Heart left ventricle (tissue), 16 donors: Measurements from ENCODE around the gene GPR15. TPM values are rescaled to one million over a fixed set of nuclear protein-coding genes. Genes with fewer than 3 reads are reported as not detected.

Experiments
- ATAC-seq, 4 donors: fragments of 200-7000 bp; cut with Tn5 transposase; one replicate each; pipeline ENCODE4 v1.9.1; 2020 to 2022; ENCODE audit warnings: moderate library complexity in 4 of 4, mild to moderate bottlenecking in 3 of 4, moderate number of reproducible peaks in 1 of 4
- DNase-seq, 5 donors: peaks; one replicate each; pipeline ENCODE4 v3.0.0-alpha.2; 2020
- H3K27ac ChIP-seq, 12 donors: fragments of 200-600 bp; sonication (generic) in 4 of 12; one replicate each; pipeline versions ENCODE4 v1.5.0 to v1.8.0; 2016 to 2022; ENCODE audit warnings: mild to moderate bottlenecking in 2 of 12
- H3K27me3 ChIP-seq, 9 donors: fragments of 200-600 bp; sonication (generic) in 2 of 9; one replicate each; pipeline versions ENCODE4 v1.5.1 to v1.8.0; 2016 to 2022; ENCODE audit warnings: mild to moderate bottlenecking in 3 of 9
- H3K36me3 ChIP-seq, 9 donors: fragments of 200-600 bp; sonication (generic) in 2 of 9; one replicate each; pipeline versions ENCODE4 v1.5.0 to v1.8.0; 2018 to 2022; ENCODE audit warnings: mild to moderate bottlenecking in 2 of 9
- H3K4me1 ChIP-seq, 12 donors: fragments of 200-600 bp; sonication (generic) in 4 of 12; one replicate each; pipeline versions ENCODE4 v1.5.0 to v1.8.0; 2016 to 2022; ENCODE audit warnings: mild to moderate bottlenecking in 3 of 12
- H3K4me3 ChIP-seq, 12 donors: fragments of 200-600 bp; sonication (generic) in 4 of 12; one replicate each; pipeline versions ENCODE4 v1.5.0 to v1.8.0; 2017 to 2022; ENCODE audit warnings: mild to moderate bottlenecking in 9 of 12, moderate library complexity in 4 of 12
- H3K9me3 ChIP-seq, 12 donors: fragments of 200-600 bp; sonication (generic) in 4 of 12; one replicate each; pipeline versions ENCODE4 v1.5.0 to v1.8.0; 2016 to 2022; ENCODE audit warnings: mild to moderate bottlenecking in 1 of 12
- CTCF ChIP-seq, 12 donors: fragments of 200-600 bp; sonication (generic) in 4 of 12; IDR thresholded peaks; one replicate each; pipeline versions ENCODE4 v1.5.0 to v1.8.0; 2018 to 2022; ENCODE audit warnings: antibody characterized with exemption in 12 of 12, mild to moderate bottlenecking in 5 of 12
- POLR2A ChIP-seq, 2 donors: fragments of 450-650 bp; IDR thresholded peaks; one replicate each; pipeline ENCODE4 v1.6.1; 2017; ENCODE audit warnings: antibody characterized with exemption in 2 of 2, mild to moderate bottlenecking in 2 of 2, moderate library complexity in 2 of 2
- WGBS, 4 donors: extraction: QIAGEN DNeasy Blood & Tissue Kit in 2 of 4; methylation state at CpG; one replicate each; pipeline versions ENCODE4 v1.1.5 to v1.1.7; 2013 to 2018; 5-methylcytosine and 5-hydroxymethylcytosine counted together
- intact Hi-C, 10 donors: fragments of 100-400 bp; cut with DNase I; formaldehyde crosslinking; loops; one replicate each; pipeline versions ENCODE4 v1.11.1 to v1.14.2; 2022
- long read RNA-seq, 3 donors: library from polyadenylated mRNA; unstranded; transcript quantifications; one replicate each; pipeline ENCODE4 v2.0.0, GENCODE V29; 2020 to 2021
- polyA plus RNA-seq, 2 donors: library from polyadenylated mRNA; stranded (reverse); fragments of 200-250 nt; gene quantifications; one replicate each; pipeline ENCODE4 v1.2.3, GENCODE V29; 2013
- total RNA-seq, 9 donors: library from RNA; depleted of rRNA in 2 of 9; stranded (reverse); fragments of >200 nt in 2 of 9; fragmentation: NEBNext Ultra II Directional in 3 of 9; extraction: Animal tissue kit (Norgen Biotek cat#: 25700) in 3 of 9; gene quantifications; one replicate each; pipeline versions ENCODE4 v1.1.0 to v1.2.4, GENCODE V29; 2016 to 2023
- donor health status: ischemic (EF 13 %, LVEDD 7.1; RV severe dilation, severe dysfunction).
- donor health status: healthy with polysubstance abuse.
- donor health status: DM: no; HTN: yes; CAD: no.
- donor health status: DM: no; HTN: no; CAD: no.
- donor health status: ischemic (EF 25% LVEDD 6.9; RV normal size, moderate dysfunction).
- donor health status: ischemic (EF 25% LVEDD 5.7; RV mildly dilated, moderate dysfunction).
- donor health status: healthy.
- donor health status: DM: yes; HTN: yes; CAD: no.
- donor health status: ischemic (EF 35%, LVEDD 5.7; RV mildly dilated, moderate dysfunction).
- donor health status: nonischemic (EF 11% LVEDD 7.7; RV severe dilation, severe dysfunction).
- donor health status: DM: yes; HTN: yes; CAD: no.
- donor health status: PGD.
- donor health status: ischemic (EF 29% LVEDD 5.4; RV normal size, mild dysfunction).
- donor health status: nonischemic (EF 23%, LVEDD 6.1; RV moderate dilation, normal function).

GPR15 gene
- total RNA-seq (not detected), polyA plus RNA-seq (not detected)
- long read RNA-seq, donor 1, result 0 reads
- long read RNA-seq, donor 2, result 0 reads
- long read RNA-seq, donor 3, result 0 reads

DNA sequence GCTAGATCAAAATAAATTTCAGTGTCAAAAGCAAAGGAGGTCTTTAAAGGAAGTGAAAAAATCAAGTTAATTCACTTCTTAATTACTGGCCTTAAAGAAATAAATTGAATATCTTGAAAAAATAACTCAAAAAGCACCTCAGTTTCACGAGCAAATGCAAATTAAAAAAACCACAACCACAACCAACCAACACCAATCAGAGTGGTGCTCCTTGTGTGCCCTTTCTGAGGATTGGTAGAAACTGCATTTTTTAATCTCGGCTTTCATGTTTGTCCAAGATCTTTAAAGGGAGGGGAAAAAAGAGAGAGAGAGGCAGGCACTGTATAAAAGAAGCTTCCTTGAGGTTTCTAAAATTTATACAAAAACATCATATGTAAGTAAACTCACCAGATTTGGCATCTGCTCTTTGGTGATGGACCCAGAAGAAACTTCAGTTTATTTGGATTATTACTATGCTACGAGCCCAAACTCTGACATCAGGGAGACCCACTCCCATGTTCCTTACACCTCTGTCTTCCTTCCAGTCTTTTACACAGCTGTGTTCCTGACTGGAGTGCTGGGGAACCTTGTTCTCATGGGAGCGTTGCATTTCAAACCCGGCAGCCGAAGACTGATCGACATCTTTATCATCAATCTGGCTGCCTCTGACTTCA lies at the start of gene GPR15:
GPR15 (plus strand) TSS at position 357 of the 653 bp plus-strand sequence; CDS start at position 413, 56 bp downstream.
- Histone ChIP-seq H3K27me3 (peaks cover 0 to 7% (median 0%) of the 10 kb centered on the region in 9 donors), H3K9me3 (no peaks in the 10 kb centered on the region), H3K4me3 (no peak within 1 kb of the TSS), H3K4me1 (no peaks in the 10 kb centered on the region), H3K36me3 (no peaks in the 10 kb centered on the region), H3K27ac (no peak within 1 kb of the TSS)
- 72 to 75% (median 73%) methylated on average over 7 of the region's 7 CpGs for WGBS, 4 donors
- no peak for TF ChIP-seq CTCF (IDR thresholded peaks at IDR 0.05)
- no peak for TF ChIP-seq POLR2A (IDR thresholded peaks at IDR 0.05)
- ATAC-seq (no peak), DNase-seq (no peak)
- intact Hi-C loops, result no loop called here

- Histone ChIP-seq H3K27ac (no peak overlapping the region), H3K9me3 (peaks cover 0 to 57% (median 21%) of the 10 kb centered on the region in 12 donors), H3K4me3 (no peak overlapping the region), H3K36me3 (no peaks in the 10 kb centered on the region), H3K27me3 (no peaks in the 10 kb centered on the region), H3K4me1 (no peaks in the 10 kb centered on the region)
- WGBS, 4 donors, result 59 to 75% (median 70%) methylated on average over 3 of the region's 3 CpGs
- ATAC-seq, result no peak
- DNase-seq, result no peak
- intact Hi-C loops, result no loop called here
- TF ChIP-seq CTCF (IDR thresholded peaks at IDR 0.05), result no peak
- TF ChIP-seq POLR2A (IDR thresholded peaks at IDR 0.05), result no peak
Measured at GRCh38 chr3:98482717-98483482, 48.9 kb upstream of the GPR15 start.

DNA sequence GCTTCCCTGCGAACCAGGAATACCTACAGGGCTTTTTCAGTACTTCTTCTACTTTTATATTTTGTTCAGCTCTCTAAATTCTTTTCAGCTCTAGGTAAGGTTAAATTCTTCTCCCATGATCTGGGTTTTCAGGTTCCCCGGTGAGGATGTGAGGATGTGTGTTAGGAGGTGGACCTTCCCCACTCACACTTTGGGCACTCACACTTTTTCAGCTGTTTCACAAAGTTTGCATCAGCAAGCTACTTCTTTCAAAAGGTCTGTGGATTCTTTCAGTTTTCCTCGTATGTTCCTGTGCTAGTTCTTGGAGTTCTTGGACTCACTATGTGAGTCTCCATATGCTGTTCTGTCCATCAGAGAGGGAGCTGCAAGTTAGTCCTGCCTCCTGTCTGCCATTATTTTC lies 48.2 kb upstream of the GPR15 start:
- Histone ChIP-seq H3K4me3 (no peak overlapping the region), H3K9me3 (peaks cover 0 to 57% (median 20%) of the 10 kb centered on the region in 12 donors), H3K36me3 (no peaks in the 10 kb centered on the region), H3K27ac (no peak overlapping the region), H3K27me3 (no peaks in the 10 kb centered on the region), H3K4me1 (no peaks in the 10 kb centered on the region)
- DNase-seq, result no peak
- WGBS, 4 donors, result 80 to 88% (median 85%) methylated on average over 3 of the region's 3 CpGs
- no peak for ATAC-seq
- intact Hi-C loops, result no loop called here
- TF ChIP-seq POLR2A (IDR thresholded peaks at IDR 0.05) (no peak), CTCF (IDR thresholded peaks at IDR 0.05) (no peak)

DNA sequence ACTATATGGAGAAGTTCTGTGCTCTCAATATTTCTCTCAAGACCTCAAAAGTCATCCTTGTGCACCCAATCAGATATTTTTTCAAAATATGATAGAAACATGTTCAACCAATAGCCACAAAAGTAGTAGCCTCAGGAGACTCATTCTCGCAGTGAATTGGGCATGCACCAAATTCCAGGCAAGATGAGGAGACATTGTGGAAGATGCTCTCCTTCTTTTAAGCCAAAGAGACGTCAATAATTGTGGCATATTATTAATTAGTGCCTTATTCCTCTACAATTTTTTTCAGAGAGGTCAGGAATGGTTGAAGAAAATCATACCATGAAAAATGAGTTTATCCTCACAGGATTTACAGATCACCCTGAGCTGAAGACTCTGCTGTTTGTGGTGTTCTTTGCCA lies 34.4 kb upstream of the GPR15 start, which contains the start of gene OR5K2:
OR5K2 (plus strand) TSS at position 301 of the 400 bp plus-strand sequence; CDS start at position 301, 0 bp downstream.
- no peak within 1 kb of the TSS for H3K27ac ChIP-seq
- no peaks in the 10 kb centered on the region for H3K4me1 ChIP-seq
- intact Hi-C loops, result no loop called here
- ATAC-seq (no peak), DNase-seq (no peak)
- H3K27me3 ChIP-seq, result no peaks in the 10 kb centered on the region
- no peaks in the 10 kb centered on the region for H3K36me3 ChIP-seq
- H3K9me3 ChIP-seq, result no peaks in the 10 kb centered on the region
- H3K4me3 ChIP-seq, result no peak within 1 kb of the TSS
- no peak for TF ChIP-seq CTCF (IDR thresholded peaks at IDR 0.05)
- no peak for TF ChIP-seq POLR2A (IDR thresholded peaks at IDR 0.05)
- 75 to 93% (median 85%) methylated on average over 2 of the region's 2 CpGs for WGBS, 4 donors
